B cell (primary cell): ENCODE measurements around the gene PPTC7. TPM values are rescaled to one million over a fixed set of nuclear protein-coding genes. Genes with fewer than 3 reads are reported as not detected.

ENCODE experiments used
- ATAC-seq: fragments of 200-7000 bp; cut with Tn5 transposase; one replicate; pipeline ENCODE4 v1.10.0; 2021; ENCODE audit warnings: low read depth, mild to moderate bottlenecking, moderate number of reproducible peaks, moderate library complexity
- CTCF ChIA-PET: fragments of 350-600 bp; sonication (Branson Sonifier 250); formaldehyde crosslinking; loops from one replicate; lab custom pipeline; 2021; ENCODE audit warnings: antibody characterized with exemption, inconsistent platforms; lab: Charles Lee
- POLR2A ChIA-PET: fragments of 350-600 bp; sonication (Branson Sonifier 250); formaldehyde crosslinking; loops from one replicate; lab custom pipeline; 2021; ENCODE audit warnings: antibody characterized with exemption; lab: Charles Lee
- DNase-seq: peaks from one replicate; pipeline ENCODE4 v3.0.0; 2013
- H2AFZ ChIP-seq: 2 replicates; pipeline ENCODE4 v1.6.1; 2012; ENCODE audit warnings: mild to moderate bottlenecking, low read depth, low read length; ENCODE audit not compliant: insufficient read depth, poor library complexity, severe bottlenecking
- H3K27ac ChIP-seq, 2 donors: 1 replicate in 1 of 2; 2 replicates in 1 of 2; pipeline ENCODE4 v1.5.1; 2012 to 2013; ENCODE audit warnings: low read length in 2 of 2, mild to moderate bottlenecking in 2 of 2, moderate library complexity in 1 of 2
- H3K27me3 ChIP-seq, 4 experiments: fragments of 200-600 bp in 1 of 4; sonication (generic) in 1 of 4; replicated peaks in 1 of 4; 1 replicate in 2 of 4; 2 replicates in 2 of 4; pipeline versions ENCODE4 v1.6.1 to v1.7.0; 2013 to 2016; ENCODE audit warnings: low read length in 3 of 4, mild to moderate bottlenecking in 2 of 4, mixed read lengths in 1 of 4, moderate library complexity in 1 of 4; ENCODE audit not compliant: insufficient read depth in 4 of 4, control insufficient read depth in 3 of 4; ENCODE audit errors: control extremely low read depth in 1 of 4
- H3K36me3 ChIP-seq, 2 experiments: replicated peaks in 1 of 2; 1 replicate in 1 of 2; 2 replicates in 1 of 2; pipeline versions ENCODE4 v1.6.1 to v1.7.1; 2013; ENCODE audit warnings: low read length in 1 of 2; ENCODE audit not compliant: insufficient read depth in 2 of 2, control insufficient read depth in 1 of 2; ENCODE audit errors: control extremely low read depth in 1 of 2, extremely low read depth in 1 of 2
- H3K4me1 ChIP-seq, 2 donors: fragments of 200-600 bp in 1 of 2; sonication (generic) in 1 of 2; 1 replicate in 1 of 2; 2 replicates in 1 of 2; pipeline versions ENCODE4 v1.5.1 to v1.6.1; 2013 to 2017; ENCODE audit warnings: low read length in 2 of 2; ENCODE audit not compliant: control insufficient read depth in 2 of 2, insufficient read depth in 2 of 2
- H3K4me2 ChIP-seq: replicated peaks from 2 replicates; pipeline ENCODE3; 2012; ENCODE audit warnings: mild to moderate bottlenecking, low read depth, low read length; ENCODE audit not compliant: poor library complexity, severe bottlenecking
- H3K4me3 ChIP-seq, 5 experiments: fragments of 200-600 bp in 1 of 5; sonication (generic) in 1 of 5; 1 replicate in 3 of 5; 2 replicates in 2 of 5; pipeline versions ENCODE4 v1.5.1 to v1.7.0; 2011 to 2016; ENCODE audit warnings: low read length in 4 of 5, mild to moderate bottlenecking in 4 of 5, low read depth in 2 of 5, control low read depth in 1 of 5, moderate library complexity in 1 of 5; ENCODE audit not compliant: insufficient read depth in 1 of 5; ENCODE audit errors: control extremely low read depth in 1 of 5, extremely low read depth in 1 of 5
- H3K79me2 ChIP-seq: fragments of 200-600 bp; sonication (generic); one replicate; pipeline ENCODE4 v1.6.0; 2016; ENCODE audit warnings: low read length; ENCODE audit not compliant: control insufficient read depth, insufficient read depth
- H3K9ac ChIP-seq: fragments of 200-600 bp; sonication (generic); 2 replicates; pipeline ENCODE4 v1.6.1; 2017; ENCODE audit warnings: mild to moderate bottlenecking, low read length, moderate library complexity
- H3K9me3 ChIP-seq, 3 donors: one replicate each; pipeline versions ENCODE4 v1.6.1 to v1.7.1; 2013; ENCODE audit warnings: low read length in 2 of 3; ENCODE audit not compliant: control insufficient read depth in 2 of 3, insufficient read depth in 1 of 3; ENCODE audit errors: control extremely low read depth in 1 of 3
- H4K20me1 ChIP-seq: 2 replicates; pipeline ENCODE4 v1.6.0; 2012; ENCODE audit warnings: mild to moderate bottlenecking, low read length; ENCODE audit not compliant: insufficient read depth, control insufficient read depth, poor library complexity, severe bottlenecking
- H3K27ac Mint-ChIP-seq: one replicate; pipeline ENCODE4 v1.8.0; 2021; ENCODE audit warnings: mixed read lengths
- H3K27me3 Mint-ChIP-seq: one replicate; pipeline ENCODE4 v1.8.0; 2021; ENCODE audit warnings: mixed read lengths
- H3K4me1 Mint-ChIP-seq: one replicate; pipeline ENCODE4 v1.8.0; 2021; ENCODE audit warnings: mixed read lengths
- H3K4me3 Mint-ChIP-seq: one replicate; pipeline ENCODE4 v1.8.0; 2021; ENCODE audit warnings: mixed read lengths
- H3K9me3 Mint-ChIP-seq: one replicate; pipeline ENCODE4 v1.8.0; 2022; ENCODE audit warnings: mixed read lengths; ENCODE audit not compliant: insufficient read depth
- EZH2 ChIP-seq: IDR thresholded peaks from 2 replicates; pipeline ENCODE4 v1.6.1; 2012; ENCODE audit warnings: borderline replicate concordance, low read depth, mild to moderate bottlenecking, moderate library complexity, low read length; ENCODE audit not compliant: insufficient read depth, poor library complexity, severe bottlenecking
- WGBS: methylation state at CpG from one replicate; pipeline ENCODE4 v1.1.5; 2013; ENCODE audit warnings: missing lambda C conversion rate; ENCODE audit not compliant: insufficient coverage; 5-methylcytosine and 5-hydroxymethylcytosine counted together
- intact Hi-C: fragments of 100-400 bp; cut with micrococcal nuclease; formaldehyde crosslinking; loops from one replicate; pipeline ENCODE4 v1.10.0; 2022
- polyA plus RNA-seq: library from polyadenylated mRNA; depleted of rRNA; stranded (reverse); fragments of >200 nt; gene quantifications from 2 replicates; pipeline ENCODE4 v1.2.3, GENCODE V29; 2012
- total RNA-seq, 2 donors: library from RNA; stranded (reverse); fragments of 120-200 nt in 1 of 2; gene quantifications; 1 replicate in 1 of 2; 2 replicates in 1 of 2; pipeline versions ENCODE4 v1.2.3 to v1.2.4, GENCODE V29; 2013 to 2022
- TF ChIP-seq, protein P1 (sequence below): fragments of 200-600 bp; IDR thresholded peaks from one replicate; pipeline ENCODE4 v1.8.0; 2022; ENCODE audit warnings: antibody characterized with exemption, mild to moderate bottlenecking

The PPTC7 gene
- total and polyA plus RNA-seq, 2 donors (not counting 1 experiment from before 2014, with no cell fraction given): 20.7 to 44.9 TPM

DNA sequence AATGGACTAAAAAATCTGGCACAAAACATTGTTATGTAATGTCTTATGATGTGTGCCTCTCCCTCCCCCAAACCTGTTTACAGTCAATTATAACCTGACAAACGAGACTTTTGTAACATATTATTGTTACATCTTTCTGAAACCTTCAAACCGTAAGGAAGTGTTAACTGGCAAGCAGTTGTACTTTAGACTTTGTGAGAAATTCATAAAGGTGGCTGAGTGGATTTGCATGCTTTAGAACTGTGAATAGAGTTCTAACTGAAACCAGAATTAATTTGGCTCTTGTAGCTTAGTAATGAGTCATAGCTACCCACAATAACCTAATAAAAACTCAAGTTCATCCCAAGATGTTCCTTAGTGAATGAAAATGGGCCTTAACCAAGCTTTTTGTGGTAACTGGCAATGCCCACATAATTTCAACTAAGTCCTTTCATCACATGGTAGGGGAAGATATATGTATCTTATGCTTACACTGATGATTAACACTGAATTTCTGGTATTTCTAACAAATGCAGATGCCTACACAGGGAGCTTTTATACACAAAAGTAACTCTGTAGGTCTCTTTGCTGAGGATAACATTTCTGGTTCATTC, 51.3 kb downstream of the PPTC7 start:
- H3K4me1 Mint-ChIP-seq: peaks cover 20% of the 10 kb centered on the region
- TF ChIP-seq, protein P1, sequence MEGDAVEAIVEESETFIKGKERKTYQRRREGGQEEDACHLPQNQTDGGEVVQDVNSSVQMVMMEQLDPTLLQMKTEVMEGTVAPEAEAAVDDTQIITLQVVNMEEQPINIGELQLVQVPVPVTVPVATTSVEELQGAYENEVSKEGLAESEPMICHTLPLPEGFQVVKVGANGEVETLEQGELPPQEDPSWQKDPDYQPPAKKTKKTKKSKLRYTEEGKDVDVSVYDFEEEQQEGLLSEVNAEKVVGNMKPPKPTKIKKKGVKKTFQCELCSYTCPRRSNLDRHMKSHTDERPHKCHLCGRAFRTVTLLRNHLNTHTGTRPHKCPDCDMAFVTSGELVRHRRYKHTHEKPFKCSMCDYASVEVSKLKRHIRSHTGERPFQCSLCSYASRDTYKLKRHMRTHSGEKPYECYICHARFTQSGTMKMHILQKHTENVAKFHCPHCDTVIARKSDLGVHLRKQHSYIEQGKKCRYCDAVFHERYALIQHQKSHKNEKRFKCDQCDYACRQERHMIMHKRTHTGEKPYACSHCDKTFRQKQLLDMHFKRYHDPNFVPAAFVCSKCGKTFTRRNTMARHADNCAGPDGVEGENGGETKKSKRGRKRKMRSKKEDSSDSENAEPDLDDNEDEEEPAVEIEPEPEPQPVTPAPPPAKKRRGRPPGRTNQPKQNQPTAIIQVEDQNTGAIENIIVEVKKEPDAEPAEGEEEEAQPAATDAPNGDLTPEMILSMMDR: no peak
- TF ChIP-seq EZH2: no peak
- Histone ChIP-seq H3K4me2 (no peak overlapping the region), H4K20me1 (peaks cover 6% of the 10 kb centered on the region), H3K9ac (no peak overlapping the region), H2AFZ (no peak overlapping the region), H3K9me3 (no peaks in the 10 kb centered on the region), H3K79me2 (peaks cover 4% of the 10 kb centered on the region), H3K4me1 (peaks cover 0 to 3% of the 10 kb centered on the region in 2 donors), H3K4me3 (no peak overlapping the region), H3K36me3 (peaks cover 4 to 28% of the 10 kb centered on the region in 2 experiments), H3K27ac (peak overlapping the region in 1 of 2 donors; percentile 2), H3K27me3 (no peaks in the 10 kb centered on the region)
- H3K27ac Mint-ChIP-seq: peak overlapping the region; percentile 22
- DNase-seq (no peak), ATAC-seq (no peak)
- no peaks in the 10 kb centered on the region for H3K27me3 Mint-ChIP-seq
- WGBS: no CpG with 5 or more reads among the region's 2 CpGs
- intact Hi-C loops: no loop called here
- ChIA-PET CTCF (interaction anchor here (0.9 to 4.4 kb wide), 5 partner anchors 19 to 82 kb away, joined by 3 to 20 read pairs (median 3); partner anchors contain the start of gene ARPC3), POLR2A (interaction anchor here (0.6 kb wide), 1 partner anchor 71 kb away, joined by 10 read pairs; no protein-coding TSS in a partner anchor)
- H3K4me3 Mint-ChIP-seq: no peak overlapping the region
- no peaks in the 10 kb centered on the region for H3K9me3 Mint-ChIP-seq

DNA sequence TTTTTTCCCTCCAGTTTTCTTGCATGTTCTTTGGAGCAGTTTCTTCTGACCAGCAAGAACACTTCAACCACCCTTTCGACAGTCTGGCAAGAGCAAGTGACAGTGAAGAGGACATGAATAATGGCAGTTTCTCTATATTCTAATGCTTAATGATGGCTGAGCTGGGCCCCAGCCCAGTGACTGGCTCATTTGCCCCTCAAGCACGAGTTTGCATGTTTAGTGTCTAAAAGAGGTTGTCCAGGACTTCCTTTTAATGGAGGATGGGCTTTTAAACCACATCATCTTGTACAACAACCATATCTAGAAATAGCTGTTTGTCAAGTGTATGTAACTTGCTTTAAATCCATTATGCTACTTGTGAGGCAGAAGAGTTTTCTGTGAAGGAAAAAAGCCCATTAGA, 52.6 kb downstream of the PPTC7 start:
- no peak for TF ChIP-seq EZH2
- TF ChIP-seq, protein P1: no peak
- H3K4me2 ChIP-seq: no peak overlapping the region
- no peaks in the 10 kb centered on the region for H3K9me3 Mint-ChIP-seq

More for the DNA sequence above, 52.6 kb downstream of the PPTC7 start:
- Histone ChIP-seq H3K4me1 (peaks cover 0 to 3% of the 10 kb centered on the region in 2 donors), H3K36me3 (peaks cover 4 to 15% of the 10 kb centered on the region in 2 experiments), H3K27me3 (no peaks in the 10 kb centered on the region), H3K4me3 (no peak overlapping the region), H4K20me1 (peaks cover 6% of the 10 kb centered on the region), H3K27ac (peak overlapping the region in 1 of 2 donors; percentile 29), H2AFZ (no peak overlapping the region), H3K9me3 (no peaks in the 10 kb centered on the region), H3K79me2 (no peaks in the 10 kb centered on the region), H3K9ac (no peak overlapping the region)
- Mint-ChIP-seq H3K4me3 (no peak overlapping the region), H3K27me3 (no peaks in the 10 kb centered on the region), H3K27ac (peak overlapping the region; percentile 0), H3K4me1 (peaks cover 20% of the 10 kb centered on the region)
- CTCF ChIA-PET: no interaction called here
- intact Hi-C loops: no loop called here
- DNase-seq: no peak
- WGBS: no CpG with 5 or more reads among the region's 2 CpGs
- POLR2A ChIA-PET: no interaction called here
- ATAC-seq: no peak
